NCI-H526 treated with DMSO at 0.1 percent for 48 hours (cell line): ENCODE results near the gene RNLS.

Source experiments
- DNase-seq: peaks from one replicate; lab custom pipeline; 2025; lab: John Stamatoyannopoulos, UW

RNLS gene

DNA sequence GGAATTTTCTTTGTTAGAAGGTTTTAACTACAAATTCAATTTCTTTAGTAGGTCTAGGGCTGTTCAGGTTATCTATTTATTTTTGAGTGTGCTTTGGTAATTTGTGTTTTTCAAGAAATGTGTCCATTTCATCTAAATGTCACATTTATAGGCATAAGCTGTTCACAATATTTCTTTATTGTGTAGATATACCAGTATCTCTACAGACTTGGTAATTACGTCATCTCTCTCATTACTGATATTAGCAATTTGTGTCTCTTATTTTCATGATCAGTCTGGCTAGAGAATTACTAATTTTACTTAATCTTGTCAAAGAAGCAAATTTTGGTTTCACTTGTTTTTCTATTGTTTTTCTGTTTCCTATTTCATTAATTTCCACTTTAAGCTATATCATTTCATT is 152.0 kb downstream of the RNLS start:
- DNase-seq = no peak

DNA sequence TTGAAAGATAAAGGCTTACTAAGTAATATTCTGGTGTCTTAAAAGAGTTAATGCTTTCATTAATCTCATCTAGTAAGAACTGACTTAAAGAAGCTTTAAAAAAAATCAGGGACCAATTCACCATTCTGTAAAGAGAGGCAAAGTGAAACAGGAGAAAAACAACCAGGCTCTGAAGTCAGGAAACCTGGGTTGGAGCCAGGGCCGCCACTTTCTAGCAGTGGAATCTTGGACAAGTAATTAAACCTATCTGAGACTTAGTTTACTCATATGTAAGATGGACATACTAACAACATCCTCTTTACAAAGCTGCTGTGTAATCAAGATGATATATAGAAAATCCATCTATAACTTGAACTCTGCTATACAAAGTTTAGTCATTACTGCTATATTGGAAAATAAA is 154.1 kb downstream of the RNLS start:
- DNase-seq = no peak

GRCh38 chr10:88428442-88428841 is 154.7 kb downstream of the RNLS start:
- DNase-seq = no peak

DNA sequence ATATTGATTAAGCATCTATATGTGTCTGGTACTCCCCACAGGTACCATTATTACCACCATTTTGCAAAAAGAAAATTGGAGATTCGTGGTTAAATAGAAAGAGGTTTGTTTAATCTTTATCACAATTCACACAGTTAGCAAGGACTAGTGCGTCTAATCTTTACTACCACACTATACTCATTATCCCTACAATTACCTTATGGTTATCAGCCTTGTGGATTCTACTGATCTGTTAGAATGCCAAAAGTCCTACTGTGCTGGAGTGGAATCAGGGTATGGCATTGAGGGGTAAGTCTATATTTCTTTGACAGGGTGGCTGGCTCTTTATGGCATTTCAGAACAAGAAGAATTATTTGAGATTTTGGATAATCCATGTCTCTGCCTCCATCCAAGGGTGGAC is 156.1 kb downstream of the RNLS start:
- no peak for DNase-seq

DNA sequence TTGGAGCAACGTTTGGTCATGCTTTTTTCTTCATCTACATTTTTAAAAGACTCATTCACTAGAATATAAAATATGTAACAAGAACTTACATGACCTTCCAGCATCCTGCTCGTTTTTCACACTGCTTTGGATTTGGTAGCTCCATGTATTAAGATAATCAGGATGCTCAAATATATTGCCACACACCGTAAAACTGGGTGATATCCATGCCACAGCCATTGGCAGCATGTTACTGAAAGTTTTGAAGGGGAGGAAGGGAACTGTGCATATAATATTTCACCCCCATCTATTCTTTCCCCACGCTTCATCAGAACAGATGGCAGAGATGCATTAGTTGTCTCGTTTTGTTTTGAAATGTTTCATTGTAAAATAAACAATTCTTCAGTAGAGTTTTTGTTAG is 158.2 kb downstream of the RNLS start:
- no peak for DNase-seq

GRCh38 chr10:88423732-88424131 is 159.4 kb downstream of the RNLS start:
- DNase-seq = no peak

GRCh38 chr10:88421590-88421989 is 161.5 kb downstream of the RNLS start:
- DNase-seq = no peak

DNA sequence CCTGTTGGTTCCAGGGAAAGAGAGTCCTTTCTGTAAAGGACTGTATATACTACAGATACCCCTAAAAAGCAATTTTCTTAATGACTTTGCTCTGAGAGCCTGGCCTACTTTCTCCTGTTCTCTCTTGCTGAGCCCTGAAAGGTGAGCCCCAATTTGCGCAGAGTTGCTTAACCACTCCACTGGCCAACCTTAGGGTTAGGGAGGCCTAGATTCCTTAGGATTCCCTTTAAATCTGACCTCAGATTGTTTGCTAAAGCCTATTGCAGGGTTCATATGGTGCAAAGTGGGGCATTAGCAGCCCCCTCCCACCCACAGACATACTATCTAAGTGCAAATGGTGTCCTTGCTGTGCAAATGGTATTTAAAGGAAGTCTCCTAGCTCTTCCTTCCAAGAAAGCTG is 164.2 kb downstream of the RNLS start:
- DNase-seq = no peak

- peak; percentile 53 for DNase-seq
Measured at GRCh38 chr10:88417387-88418030, 165.6 kb downstream of the RNLS start.

GRCh38 chr10:88416801-88417200 is 166.3 kb downstream of the RNLS start:
- DNase-seq = no peak

DNA sequence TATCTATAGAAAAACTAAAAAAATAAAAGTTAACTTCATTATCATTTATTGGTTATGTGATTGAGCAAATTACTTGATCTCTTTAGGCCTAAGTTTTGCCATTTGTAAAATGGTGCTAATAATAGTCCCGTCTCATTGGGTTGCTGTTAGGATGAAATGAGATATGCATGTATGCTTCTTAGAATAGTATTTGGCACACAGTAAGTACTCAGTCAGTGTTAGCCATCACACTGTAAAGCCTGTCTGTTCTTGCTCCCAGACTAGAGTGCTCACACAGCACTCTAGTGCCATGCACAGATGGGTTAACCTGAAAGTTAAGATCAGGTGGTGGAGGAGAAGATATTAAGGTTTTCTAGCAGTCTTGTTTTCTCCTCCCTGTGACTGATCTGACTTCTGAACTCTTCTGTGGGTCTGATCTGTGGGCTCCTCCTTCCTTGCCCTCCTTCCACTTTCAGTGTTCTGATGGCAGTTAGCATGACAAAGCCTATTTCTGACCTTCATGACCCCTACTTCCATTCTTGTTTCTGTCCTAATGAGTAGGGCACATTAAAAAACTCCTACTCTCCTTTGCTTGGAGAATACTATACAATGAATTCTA is 167.5 kb downstream of the RNLS start:
- DNase-seq = no peak

DNA sequence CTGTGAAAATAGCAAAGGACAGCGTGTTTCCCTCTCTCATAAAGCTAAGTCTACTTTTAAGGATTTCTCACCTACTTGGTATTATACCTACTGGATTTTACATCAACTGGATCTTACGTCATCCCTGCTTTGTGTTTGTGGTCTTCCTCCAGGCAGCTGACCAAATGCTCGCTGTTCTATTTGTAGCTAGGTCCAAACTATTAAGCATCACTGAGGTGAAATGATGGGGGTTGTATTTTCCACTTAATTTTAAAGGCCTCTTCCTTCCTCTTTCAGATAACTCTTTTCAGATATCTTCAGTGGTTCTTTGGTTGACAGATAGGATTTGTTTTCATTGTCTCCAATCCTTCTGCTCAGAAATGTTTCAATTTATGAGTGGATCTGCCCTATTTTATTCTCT is 169.7 kb downstream of the RNLS start:
- DNase-seq = no peak

- DNase-seq = no peak
Measured at GRCh38 chr10:88411772-88412349, 171.3 kb downstream of the RNLS start.

DNA sequence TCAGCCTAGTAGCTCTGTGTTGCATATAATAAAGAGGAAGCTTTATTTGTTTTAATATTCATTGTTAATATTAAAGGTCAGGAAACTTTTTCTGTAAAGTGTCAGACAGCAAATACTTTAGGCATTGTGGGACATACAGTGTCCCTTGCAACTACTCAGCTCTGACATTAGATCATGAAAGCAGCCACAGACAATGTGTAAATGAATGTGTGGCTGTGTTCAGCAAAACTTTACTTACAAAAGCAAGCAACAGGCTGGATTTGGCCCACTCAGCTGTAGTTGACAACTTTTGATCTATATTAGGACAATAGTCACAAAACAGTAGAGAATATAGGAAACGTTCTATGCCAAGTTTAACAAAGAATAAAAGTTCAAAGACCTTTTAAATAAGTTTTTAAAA is 173.3 kb downstream of the RNLS start:
- no peak for DNase-seq

GRCh38 chr10:88409236-88409635 is 173.9 kb downstream of the RNLS start:
- DNase-seq = no peak

- no peak for DNase-seq
Measured at GRCh38 chr10:88408096-88408495, 175.0 kb downstream of the RNLS start.

DNA sequence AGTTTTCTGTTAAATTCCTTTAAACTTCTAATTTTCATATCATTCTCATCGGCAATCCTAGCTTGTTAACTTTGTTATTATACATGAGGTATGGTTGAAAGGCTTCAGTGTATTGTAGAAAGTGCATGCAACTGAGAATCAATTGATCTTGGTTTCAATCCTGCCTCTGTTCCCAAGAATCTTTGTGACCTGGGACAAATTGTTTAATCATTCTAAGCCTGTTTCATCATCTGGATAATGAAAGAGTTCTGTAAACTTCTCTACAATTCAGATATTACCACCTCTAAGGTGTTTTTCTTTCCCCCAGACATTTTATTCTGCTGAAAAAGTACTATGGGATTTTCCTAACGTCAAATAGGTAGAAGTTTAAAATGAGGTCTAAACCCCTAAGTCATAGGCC is 179.0 kb downstream of the RNLS start:
- DNase-seq = no peak

DNA sequence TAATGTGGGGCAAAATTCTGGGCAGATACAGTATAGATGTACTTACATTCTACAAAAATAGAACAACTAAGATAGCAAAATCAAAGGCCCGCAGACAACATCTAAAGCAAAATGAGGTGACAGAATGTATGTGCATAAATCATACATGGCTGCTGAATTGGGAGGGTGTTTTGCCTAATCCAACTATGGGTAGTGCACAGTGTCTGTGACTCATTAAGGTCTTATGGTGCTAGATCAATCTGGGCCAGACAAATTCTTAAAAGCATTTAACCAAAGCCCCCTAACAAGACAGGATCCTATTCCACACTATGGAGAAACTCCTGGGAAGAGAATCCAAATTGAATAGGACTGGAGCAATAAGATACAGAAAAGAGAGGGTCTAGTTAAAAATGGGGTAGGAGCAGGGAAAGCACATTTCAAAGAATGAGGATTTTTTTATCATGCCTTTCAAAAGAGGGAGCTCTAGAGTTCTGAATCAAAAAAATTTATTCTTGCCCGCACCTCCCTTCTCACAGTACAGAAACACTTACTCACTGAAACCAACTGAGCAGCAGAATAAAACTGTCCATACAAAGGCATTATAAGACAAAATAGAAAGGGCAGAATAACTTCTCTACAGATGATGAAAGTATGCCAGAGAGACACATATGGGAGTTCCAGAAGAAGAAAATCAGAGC is 181.3 kb downstream of the RNLS start:
- no peak for DNase-seq

GRCh38 chr10:88399240-88399639 is 183.9 kb downstream of the RNLS start:
- DNase-seq = no peak

- DNase-seq = no peak
Measured at GRCh38 chr10:88395677-88396076, 187.4 kb downstream of the RNLS start.

DNA sequence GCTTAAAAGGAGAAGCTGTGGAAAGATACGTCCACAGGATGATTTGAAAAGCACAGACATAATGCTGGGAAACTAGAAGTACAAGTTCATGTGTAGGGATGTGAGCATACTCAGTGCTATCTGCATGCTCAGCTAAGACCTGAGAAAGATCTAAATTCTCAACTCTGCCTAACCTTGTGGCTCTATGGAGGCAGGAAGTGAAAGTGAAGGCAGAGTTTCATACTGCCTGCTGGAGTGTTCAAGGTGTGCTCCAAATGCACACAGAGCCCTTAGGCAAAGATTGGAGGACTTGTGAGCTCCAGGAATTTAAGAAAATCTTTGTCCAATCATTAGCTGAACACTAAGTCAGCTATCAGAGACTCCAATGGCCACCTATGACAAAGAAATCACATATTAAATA is 190.9 kb downstream of the RNLS start:
- no peak for DNase-seq

DNA sequence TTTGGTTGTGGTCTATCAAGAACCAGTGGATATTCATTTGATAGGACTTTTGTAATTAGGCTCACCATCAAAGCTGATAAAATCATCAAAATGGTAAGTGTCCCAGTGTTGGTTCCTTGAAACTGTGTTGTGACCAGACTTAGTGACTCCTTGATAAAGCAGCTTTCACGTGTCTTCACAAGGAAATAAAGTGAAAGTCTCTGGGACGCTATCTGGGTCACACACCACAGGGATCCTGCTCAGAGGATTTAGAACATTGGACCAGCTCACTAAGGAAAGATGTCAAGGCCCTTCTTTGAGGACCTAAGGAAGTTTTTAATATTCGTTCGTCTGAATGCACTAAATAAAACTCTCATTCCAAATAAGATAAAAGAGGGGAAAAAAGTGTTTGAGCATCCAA is 193.1 kb downstream of the RNLS start:
- DNase-seq = no peak

DNA sequence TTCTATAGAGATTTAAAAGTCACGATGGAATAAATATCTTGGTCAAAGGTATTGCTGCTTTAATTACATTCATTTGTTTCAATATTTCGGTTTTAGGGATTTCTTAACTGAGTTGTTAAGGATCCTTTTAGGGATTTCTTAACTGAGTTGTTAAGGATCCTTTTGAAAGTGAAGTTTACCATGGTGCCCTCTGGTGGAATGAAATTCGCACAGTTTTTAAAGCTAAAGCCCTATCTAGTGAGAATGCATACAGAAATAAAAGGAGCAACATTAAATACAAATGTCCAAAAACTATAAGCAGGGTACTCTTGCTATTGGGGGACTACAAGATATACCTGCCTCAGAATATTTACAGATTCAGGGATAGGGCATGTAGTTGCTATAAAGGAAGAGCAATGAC is 193.7 kb downstream of the RNLS start:
- no peak for DNase-seq
